GM23338 (cell line): ENCODE results near the gene ZPR1. TPM values are rescaled to one million over a fixed set of nuclear protein-coding genes. Genes with fewer than 3 reads are reported as not detected.

Source experiments
- ATAC-seq: fragments of 200-7000 bp; cut with Tn5 transposase; 3 replicates; pipeline ENCODE4 v1.9.1; 2020
- DNase-seq: peaks from one replicate; pipeline ENCODE4 v3.0.0-alpha.2; 2015; ENCODE audit warnings: low spot score
- H2AFZ ChIP-seq: fragments of 200-600 bp; sonication (generic); 2 replicates; pipeline ENCODE4 v1.8.0; 2016; ENCODE audit warnings: antibody characterized with exemption, mild to moderate bottlenecking, moderate library complexity
- H3F3A ChIP-seq: fragments of 200-600 bp; sonication (generic); replicated peaks from 2 replicates; pipeline ENCODE4 v1.8.0; 2017; ENCODE audit warnings: antibody characterized with exemption, mixed run types, low read depth
- H3K27ac ChIP-seq: fragments of 200-600 bp; sonication (generic); 2 replicates; pipeline ENCODE4 v1.6.1; 2016; ENCODE audit warnings: low read depth
- H3K27me3 ChIP-seq: fragments of 200-600 bp; sonication (generic); 2 replicates; pipeline ENCODE4 v1.8.0; 2016; ENCODE audit warnings: mild to moderate bottlenecking, mixed run types, moderate library complexity; ENCODE audit not compliant: insufficient read depth
- H3K36me3 ChIP-seq: fragments of 200-600 bp; sonication (generic); 2 replicates; pipeline ENCODE4 v1.8.0; 2016; ENCODE audit warnings: mild to moderate bottlenecking; ENCODE audit not compliant: insufficient read depth
- H3K4me1 ChIP-seq: fragments of 200-600 bp; sonication (generic); 2 replicates; pipeline ENCODE4 v1.8.0; 2016; ENCODE audit warnings: mild to moderate bottlenecking, moderate library complexity; ENCODE audit not compliant: insufficient read depth
- H3K4me2 ChIP-seq: fragments of 200-600 bp; sonication (generic); 2 replicates; pipeline ENCODE4 v1.7.1; 2017; ENCODE audit warnings: mixed run types
- H3K4me3 ChIP-seq: fragments of 200-600 bp; sonication (generic); 2 replicates; pipeline ENCODE4 v1.6.1; 2016; ENCODE audit warnings: mixed run types
- H3K79me2 ChIP-seq: fragments of 200-600 bp; sonication (generic); replicated peaks from 2 replicates; pipeline ENCODE4 v1.8.0; 2017; ENCODE audit warnings: mild to moderate bottlenecking; ENCODE audit not compliant: insufficient read depth
- H3K9me2 ChIP-seq: fragments of 200-600 bp; sonication (generic); 2 replicates; pipeline ENCODE4 v1.8.0; 2017; ENCODE audit not compliant: insufficient read depth
- H4K20me1 ChIP-seq: fragments of 200-600 bp; sonication (generic); replicated peaks from 2 replicates; pipeline ENCODE4 v1.8.0; 2017; ENCODE audit warnings: mild to moderate bottlenecking; ENCODE audit not compliant: insufficient read depth
- H3K27ac Mint-ChIP-seq: 2 replicates; pipeline ENCODE4 v1.8.0; 2020; ENCODE audit warnings: inconsistent platforms, mild to moderate bottlenecking, moderate library complexity, mixed read lengths
- H3K27me3 Mint-ChIP-seq: 3 replicates; pipeline ENCODE4 v1.8.0; 2022; ENCODE audit warnings: low read depth, mild to moderate bottlenecking, moderate library complexity, mixed read lengths, inconsistent platforms; ENCODE audit not compliant: insufficient read depth, poor library complexity
- H3K36me3 Mint-ChIP-seq: 3 replicates; pipeline ENCODE4 v1.8.0; 2021; ENCODE audit warnings: low read depth, mild to moderate bottlenecking, inconsistent platforms, moderate library complexity, mixed read lengths
- H3K4me1 Mint-ChIP-seq: 3 replicates; pipeline ENCODE4 v1.8.0; 2020; ENCODE audit warnings: mild to moderate bottlenecking, inconsistent platforms, mixed read lengths
- H3K4me3 Mint-ChIP-seq: 3 replicates; pipeline ENCODE4 v1.8.0; 2021; ENCODE audit warnings: moderate library complexity, mild to moderate bottlenecking, inconsistent platforms, mixed read lengths
- H3K9me3 Mint-ChIP-seq: 3 replicates; pipeline ENCODE4 v1.8.0; 2020; ENCODE audit warnings: moderate library complexity, mild to moderate bottlenecking, inconsistent platforms, mixed read lengths
- ETS1 ChIP-seq: IDR thresholded peaks from 2 replicates; pipeline ENCODE4 v1.6.1; 2016; ENCODE audit warnings: antibody characterized with exemption
- EZH2phosphoT487 ChIP-seq: fragments of 200-600 bp; sonication (generic); IDR thresholded peaks from one replicate; pipeline ENCODE4 v1.8.1; 2018; ENCODE audit warnings: antibody characterized with exemption; ENCODE audit not compliant: unreplicated experiment
- POLR2AphosphoS5 ChIP-seq: IDR thresholded peaks from 2 replicates; pipeline ENCODE4 v1.6.1; 2016; ENCODE audit warnings: antibody characterized with exemption, low read depth
- REST ChIP-seq: IDR thresholded peaks from one replicate; pipeline ENCODE4 v1.6.1; 2018; ENCODE audit warnings: antibody characterized with exemption; ENCODE audit not compliant: unreplicated experiment
- ZNF462 ChIP-seq: fragments of 250-450 bp; sonication (Bioruptor Pico); IDR thresholded peaks from 2 replicates; pipeline ENCODE4 v1.5.0; 2020; ENCODE audit warnings: mild to moderate bottlenecking, moderate library complexity
- polyA plus RNA-seq: library from polyadenylated mRNA; unstranded; fragments of >200 nt; fragmentation: Nextera tagmentation; extraction: Ambion mirVana; gene quantifications from 2 replicates; pipeline ENCODE4 v1.2.1, GENCODE V29; 2016
- total RNA-seq: library from RNA; depleted of rRNA; stranded (reverse); fragments of >200 nt; shearing (Covaris generic); gene quantifications from 2 replicates; pipeline ENCODE4 v1.2.3, GENCODE V29; 2014

ZPR1 gene
- total and polyA plus RNA-seq, 2 experiments from 2014 or later: 55.4 to 96.7 TPM

GRCh38 chr11:116800610-116801009 lies 12.8 kb upstream of the ZPR1 start:
- DNase-seq (no peak), ATAC-seq (no peak)
- Mint-ChIP-seq H3K27ac (no peak overlapping the region; the same call in 1 of the 2 replicates), H3K27me3 (no peaks in the 10 kb centered on the region), H3K9me3 (no peaks in the 10 kb centered on the region), H3K4me1 (no peaks in the 10 kb centered on the region), H3K4me3 (no peak overlapping the region), H3K36me3 (no peaks in the 10 kb centered on the region)
- Histone ChIP-seq H3K9me2 (peaks cover 6% of the 10 kb centered on the region; the same call in 1 of the 2 replicates), H3K27me3 (no peaks in the 10 kb centered on the region), H3F3A (no peaks in the 10 kb centered on the region), H4K20me1 (no peaks in the 10 kb centered on the region), H2AFZ (peak overlapping the region; percentile 75; the same call in 1 of the 2 replicates), H3K79me2 (no peaks in the 10 kb centered on the region), H3K4me2 (no peak overlapping the region), H3K27ac (no peak overlapping the region), H3K4me3 (no peak overlapping the region), H3K36me3 (no peaks in the 10 kb centered on the region), H3K4me1 (no peaks in the 10 kb centered on the region)
- TF ChIP-seq ETS1 (no peak), POLR2AphosphoS5 (no peak), ZNF462 (CRISPR knock-in tag) (no peak), EZH2phosphoT487 (no peak), REST (no peak)
